SK-MEL-5 (cell line): Measurements from ENCODE around the gene GPR161. TPM values are rescaled to one million over a fixed set of nuclear protein-coding genes. Genes with fewer than 3 reads are reported as not detected.
"Not testable (repeated sequence)": the region's sequence is repeated elsewhere in the genome, so short reads cannot be mapped to it uniquely, and the experiment has no call there.

Experiments used
- DNase-seq: peaks from one replicate; pipeline ENCODE4 v3.0.0-alpha.2; 2016; ENCODE audit warnings: low read depth, low spot score
- in situ Hi-C: cut with HindIII; loops from 2 replicates; pipeline ENCODE4 v1.10.0; 2016; ENCODE audit warnings: low sequenced_read_pairs, high pct_unique_total_duplicates, low pct_unique_long_range_greater_than_20kb
- total RNA-seq: library from RNA; depleted of rRNA; stranded (reverse); fragments of >200 nt; shearing (Covaris generic); gene quantifications from 2 replicates; pipeline ENCODE4 v1.2.3, GENCODE V29; 2014

The GPR161 gene
- total RNA-seq, 1 experiment from 2014 or later = 38.2 TPM

DNA sequence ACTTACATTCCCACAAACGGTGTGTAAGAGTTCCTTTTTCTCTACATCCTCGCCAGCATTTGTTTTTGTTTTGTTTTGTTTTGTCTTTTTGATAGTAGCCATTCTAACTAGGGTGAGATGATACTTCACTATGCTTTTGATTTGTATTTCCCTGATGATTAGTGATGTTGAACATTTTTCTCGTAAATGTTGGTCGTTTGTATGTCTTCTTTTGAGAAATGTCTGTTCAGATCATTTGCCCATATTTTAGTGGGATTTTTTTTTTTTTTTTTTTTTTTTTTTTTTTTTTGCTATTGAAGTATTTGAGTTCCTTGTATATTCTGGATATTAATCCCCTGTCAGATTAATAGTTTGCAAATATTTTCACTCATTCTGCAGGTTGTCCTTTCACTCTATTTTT is 19.2 kb upstream of the GPR161 start:
- DNase-seq = no peak
- in situ Hi-C loops = no loop called here

DNA sequence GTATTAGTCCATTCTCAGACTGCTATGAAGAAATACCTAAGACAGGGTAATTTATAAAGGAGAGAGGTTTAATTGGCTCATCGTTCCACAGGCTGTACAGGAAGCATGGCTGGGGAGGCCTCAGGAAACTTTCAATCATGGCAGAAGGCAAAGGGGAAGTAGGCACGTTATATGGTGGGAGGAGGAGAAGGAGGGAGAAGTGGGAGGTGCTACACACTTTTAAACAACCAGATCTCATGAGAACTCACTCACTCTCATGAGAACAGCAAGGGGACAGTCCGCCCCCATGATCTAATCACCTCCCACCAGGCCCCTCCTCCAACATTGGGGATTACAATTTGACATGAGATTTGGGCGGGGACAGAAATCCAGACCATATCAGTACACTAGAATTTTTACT is 18.0 kb upstream of the GPR161 start:
- in situ Hi-C loops, DNase-seq: not testable (repeated sequence)

DNA sequence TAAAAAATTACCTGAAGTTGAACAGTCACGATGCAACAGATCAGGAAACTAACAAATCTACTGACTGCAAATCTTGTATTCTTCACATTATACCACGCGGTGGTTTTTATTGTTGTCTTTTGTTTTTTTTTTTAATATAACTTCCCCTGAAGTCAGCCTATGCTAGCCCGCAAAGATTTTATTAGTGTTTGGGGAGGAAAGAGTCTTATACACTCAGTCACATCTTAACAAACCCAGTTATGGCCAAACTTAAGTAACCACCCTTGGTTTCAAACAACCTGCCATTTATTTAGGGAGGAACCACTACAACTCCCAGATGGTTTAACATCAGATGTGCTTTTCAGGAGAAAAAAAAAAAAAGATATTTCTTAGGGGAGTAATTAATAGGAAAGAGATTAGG is 15.2 kb upstream of the GPR161 start:
- in situ Hi-C loops = no loop called here
- no peak for DNase-seq

DNA sequence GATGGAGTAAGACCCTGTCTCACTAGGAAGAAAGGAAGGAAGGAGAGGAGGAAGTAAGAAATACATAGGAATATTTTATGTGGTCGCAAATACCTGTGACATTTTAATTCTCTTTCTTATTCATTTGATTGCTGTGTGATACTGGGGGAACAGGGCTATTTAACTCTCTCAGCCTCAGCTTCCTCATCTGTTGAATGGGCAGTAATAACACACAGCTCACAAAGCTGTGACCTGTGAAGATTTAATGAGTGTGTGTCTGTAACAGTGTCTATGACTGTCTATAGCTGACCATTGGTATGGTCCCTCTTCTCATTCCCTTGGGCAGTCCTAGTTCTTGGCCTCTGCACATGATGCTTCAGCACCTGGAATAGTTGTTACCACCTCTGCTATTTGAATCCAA is 13.6 kb upstream of the GPR161 start:
- in situ Hi-C loops = no loop called here

DNA sequence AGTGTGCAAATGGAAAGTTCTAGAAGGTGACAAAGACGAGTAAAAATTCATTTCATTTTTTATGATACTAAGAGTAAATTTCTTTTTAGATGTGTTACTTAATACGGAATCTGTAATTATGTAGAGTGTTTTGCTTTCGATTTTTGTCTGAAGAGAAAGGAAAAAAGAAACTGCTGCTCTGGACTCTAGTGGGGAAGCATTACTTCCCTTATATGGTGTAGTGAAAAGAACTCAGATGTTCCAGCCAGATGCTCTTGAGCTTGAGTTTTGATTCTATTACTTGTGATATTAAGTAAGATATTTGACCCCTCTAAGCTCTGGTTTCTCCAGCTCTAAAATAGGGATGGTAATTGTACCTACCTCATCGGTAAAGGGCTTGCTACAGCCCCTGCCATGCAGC is 12.2 kb upstream of the GPR161 start:
- in situ Hi-C loops = no loop called here
- DNase-seq = no peak

More for the DNA sequence above, 13.6 kb upstream of the GPR161 start:
- DNase-seq = no peak

DNA sequence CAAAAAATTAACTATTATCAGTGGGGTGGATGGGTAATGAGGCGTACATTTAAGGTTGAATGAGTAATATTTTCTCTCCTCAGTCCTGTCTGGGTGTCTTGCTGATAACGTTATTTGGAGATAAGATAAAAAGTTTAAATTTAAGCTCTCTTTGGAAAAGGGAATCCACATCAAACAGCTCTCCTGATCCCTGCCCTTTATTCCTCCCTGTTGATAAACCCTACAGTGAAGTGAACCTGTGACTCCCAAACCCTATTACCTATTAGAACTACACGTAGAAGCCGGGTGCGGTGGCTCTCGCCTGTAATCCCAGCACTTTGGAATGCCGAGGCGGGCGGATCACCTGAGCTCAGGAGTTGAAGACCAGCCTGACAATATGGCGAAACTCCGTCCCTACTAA is 9.9 kb upstream of the GPR161 start:
- DNase-seq = no peak
- in situ Hi-C loops = no loop called here

DNA sequence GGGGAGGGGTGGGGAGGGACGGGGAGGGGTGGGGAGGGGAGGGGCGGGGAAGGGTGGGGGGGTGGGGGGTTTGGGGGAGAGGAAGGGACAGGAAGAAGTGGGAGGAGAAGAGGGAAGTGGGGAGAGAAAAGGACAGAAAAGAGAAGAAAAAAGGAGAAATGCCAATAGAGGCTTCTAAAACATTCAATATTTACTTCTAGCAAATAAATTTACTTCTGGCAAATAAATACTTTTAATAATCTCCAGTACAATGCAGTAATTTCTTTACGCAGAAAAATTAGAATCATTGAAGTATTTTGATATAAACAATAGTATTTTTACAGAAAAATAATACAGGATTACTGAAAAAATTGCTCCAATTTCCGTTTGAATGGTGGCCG is 9.4 kb upstream of the GPR161 start:
- in situ Hi-C loops = no loop called here
- DNase-seq = no peak

DNA sequence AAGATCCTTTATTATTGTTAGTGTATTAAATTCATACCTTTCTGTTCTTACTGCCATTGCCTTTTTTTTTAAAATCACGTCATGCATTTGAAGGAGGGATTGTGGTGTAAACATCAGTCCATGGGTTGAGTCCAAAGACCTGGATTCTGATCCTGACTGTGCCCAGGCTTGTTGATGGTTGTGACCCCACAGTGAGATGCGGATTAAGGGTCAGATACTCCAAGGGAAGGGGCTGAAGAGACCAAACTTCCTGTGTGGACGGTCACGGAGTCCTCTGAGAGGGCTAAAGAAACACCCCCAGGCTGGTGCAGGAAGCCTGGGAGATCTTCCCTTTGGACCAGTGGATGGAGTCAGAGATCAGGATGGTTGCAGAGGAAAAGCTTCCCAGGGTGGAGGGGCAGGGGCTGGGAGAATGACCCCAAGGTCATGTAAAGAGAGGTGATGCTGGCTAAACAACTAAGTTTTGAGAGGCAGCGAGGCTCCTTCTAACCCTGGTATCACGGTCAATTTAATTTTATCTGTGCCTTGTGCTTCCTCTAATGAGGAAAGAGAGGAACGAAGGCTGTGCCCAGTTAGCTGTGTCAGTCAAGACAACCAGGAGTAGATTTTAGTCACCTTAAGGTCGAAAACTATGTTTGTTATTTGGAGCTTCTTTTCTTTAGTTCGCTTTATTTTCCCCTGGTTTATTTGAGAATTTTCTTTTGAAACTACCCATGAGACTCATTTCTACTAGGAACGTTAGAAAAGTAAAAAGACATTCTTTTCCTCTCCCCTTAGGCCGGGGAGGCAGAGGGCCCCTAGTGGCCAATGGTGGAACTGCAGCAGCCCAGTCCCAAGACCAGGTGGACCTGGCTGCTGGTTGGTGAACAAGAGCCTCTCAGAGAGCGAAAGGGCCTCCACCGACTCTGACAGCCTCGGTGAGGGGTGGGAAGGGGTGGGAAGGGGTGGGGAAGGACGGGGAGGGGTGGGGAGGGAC is 8.7 kb upstream of the GPR161 start:
- peak; percentile 92 for DNase-seq
- in situ Hi-C loops = no loop called here

DNA sequence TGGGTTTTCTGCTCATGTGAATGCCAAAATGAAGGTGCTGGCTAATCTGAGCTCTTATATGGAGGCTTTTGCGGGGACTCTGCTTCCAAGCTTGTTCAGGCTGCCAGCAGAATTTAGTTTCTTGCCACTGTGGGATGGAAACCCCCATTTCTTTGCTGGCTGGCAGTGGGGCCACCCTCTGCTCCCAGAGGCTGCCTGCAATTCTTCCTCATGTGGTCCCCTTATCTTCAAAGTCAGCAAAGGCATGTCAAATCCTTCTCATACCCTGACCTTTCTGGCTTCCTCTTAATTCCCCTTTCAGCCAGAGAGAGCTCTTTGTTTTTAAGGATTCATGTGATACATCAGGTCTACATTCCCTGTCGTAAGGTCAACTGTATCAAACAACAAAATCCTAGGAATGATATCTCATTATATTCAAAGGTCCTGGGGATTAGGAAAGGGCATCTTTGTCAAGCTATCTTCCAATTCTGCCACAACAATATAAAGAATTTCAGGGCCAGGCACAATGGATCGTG is 5.2 kb upstream of the GPR161 start:
- in situ Hi-C loops = no loop called here
- peak; percentile 97 for DNase-seq

DNA sequence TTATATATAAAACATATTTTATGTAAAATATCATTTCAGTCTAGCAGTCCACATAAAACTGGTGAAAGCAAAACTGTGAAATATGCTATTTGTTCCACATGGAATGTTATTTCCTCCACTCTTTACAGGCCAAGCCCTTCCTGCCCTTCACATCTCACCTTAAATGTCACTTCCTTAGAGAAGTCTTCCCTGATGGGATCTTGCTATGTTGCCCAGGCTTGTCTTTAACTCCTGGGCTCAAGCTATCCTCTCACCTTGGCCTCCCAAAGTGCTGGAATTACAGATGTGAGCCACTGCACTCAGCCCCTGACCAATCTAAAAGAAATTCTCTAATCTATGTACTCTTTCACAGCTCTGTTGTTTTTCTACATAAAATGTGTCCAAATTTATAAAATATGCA is 2.3 kb upstream of the GPR161 start:
- in situ Hi-C loops = no loop called here
- no peak for DNase-seq

DNA sequence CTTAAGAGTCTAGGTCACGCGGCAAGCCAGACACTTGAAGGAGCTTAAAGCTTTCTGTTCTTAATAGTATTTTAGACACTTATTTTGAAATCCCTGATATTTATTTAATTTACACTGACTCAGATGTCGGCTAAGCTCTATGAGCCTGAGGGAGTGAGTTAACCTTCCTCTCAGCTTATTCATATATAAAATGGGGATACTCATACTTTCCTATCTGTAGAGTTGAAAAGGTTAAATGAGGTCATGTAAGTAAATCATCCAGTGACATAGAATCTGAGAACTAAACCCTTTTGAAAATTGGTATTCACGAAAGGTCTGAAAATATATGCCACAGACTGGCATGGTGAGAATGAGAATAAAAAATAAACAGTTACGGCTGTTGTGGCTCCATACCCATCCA is 1.4 kb upstream of the GPR161 start:
- in situ Hi-C loops = no loop called here
- no peak for DNase-seq

DNA sequence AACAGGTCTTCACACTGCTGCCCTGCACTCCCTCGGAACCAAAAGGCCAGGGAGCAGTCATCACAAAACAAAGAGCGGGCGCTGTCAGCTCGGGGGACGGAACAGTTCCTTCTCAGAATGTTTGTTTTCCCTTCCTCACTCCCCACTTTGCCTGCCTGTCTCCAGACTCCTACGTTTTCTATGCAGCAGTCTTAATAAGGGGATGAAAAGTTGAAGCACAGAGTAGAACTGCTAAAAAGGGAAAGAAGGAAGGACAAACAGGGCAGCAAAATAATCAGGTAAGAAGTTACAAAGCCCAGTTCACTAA is 738 bp upstream of the GPR161 start:
- peak; percentile 32 for DNase-seq
- in situ Hi-C loops = no loop called here

DNA sequence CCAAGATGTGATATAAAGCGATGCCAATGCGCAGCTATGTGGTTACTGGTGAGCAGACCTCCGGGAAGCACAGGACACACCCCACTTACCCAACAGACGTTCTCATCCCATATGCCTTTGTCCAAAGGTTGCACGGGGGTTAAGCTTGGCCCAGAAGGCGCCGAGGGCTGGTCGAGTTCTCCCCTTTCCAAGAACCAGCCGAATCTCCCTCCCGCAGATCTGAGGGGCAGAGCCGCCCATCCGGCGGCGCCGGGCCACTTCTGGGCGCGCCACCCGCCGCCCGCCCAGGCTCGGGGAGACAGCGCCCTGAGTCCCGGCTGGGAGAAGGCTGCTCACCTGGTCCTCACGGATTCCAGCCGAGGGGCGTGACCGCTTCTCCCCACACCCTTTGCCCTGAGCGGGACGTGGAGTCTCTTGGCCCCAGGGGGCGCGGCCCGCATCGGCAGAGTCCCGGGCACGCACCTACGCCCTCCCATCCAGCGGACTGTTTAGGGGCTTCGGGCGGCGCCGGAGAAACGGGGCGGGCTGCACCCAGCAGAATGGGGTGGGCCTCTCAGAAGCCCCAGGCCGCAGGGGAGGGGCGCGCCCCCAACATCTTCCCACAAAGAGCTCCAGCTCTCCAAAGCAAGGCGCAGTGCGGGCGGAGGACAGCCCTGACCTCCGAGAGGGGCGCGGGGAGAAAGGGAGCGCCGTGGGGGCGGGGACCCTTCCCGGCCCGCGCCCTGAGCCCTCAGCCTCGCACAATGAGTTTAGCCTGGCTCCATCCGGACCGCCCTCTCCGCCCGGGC is 615 bp downstream of the GPR161 start:
- in situ Hi-C loops = no loop called here
- peak; percentile 22 for DNase-seq

DNA sequence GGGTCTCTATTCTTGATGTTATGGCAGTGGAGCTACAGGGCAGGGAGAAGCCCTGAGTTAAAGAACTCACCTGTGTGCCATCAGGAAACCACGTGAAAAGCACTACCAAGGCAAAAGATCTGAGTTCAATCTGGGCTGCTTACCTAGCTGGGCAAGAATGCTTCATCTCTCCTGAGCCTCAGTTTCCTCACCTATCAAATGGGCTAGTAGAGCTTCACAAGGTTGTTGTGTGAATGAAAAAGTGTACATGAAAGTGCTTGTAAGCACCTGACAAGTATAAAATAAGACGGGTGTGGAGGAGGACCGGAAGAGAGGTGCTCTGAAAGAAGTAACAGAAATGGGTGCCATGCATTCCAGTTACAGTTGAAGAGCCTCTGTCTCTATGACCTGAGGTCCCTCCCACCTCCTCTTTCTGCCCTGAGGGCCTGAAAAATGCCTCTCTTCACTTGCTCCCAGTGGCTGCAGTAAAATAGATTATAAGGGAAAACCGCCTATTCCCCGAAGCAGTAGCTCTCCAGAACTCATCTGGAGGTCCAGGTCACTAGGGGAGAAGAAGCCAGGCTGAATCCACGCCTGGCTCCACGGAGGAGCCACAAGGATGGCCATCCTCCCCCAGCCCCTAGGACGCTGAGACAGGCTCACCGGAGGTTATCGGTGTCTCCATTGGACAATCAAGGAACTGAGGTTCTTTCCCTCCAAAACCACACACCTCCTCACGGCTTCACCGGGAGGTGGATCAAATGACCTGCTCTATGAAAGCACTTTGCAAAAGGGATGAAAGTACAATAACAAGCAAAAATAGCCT is 1.4 kb downstream of the GPR161 start:
- in situ Hi-C loops = no loop called here

DNA sequence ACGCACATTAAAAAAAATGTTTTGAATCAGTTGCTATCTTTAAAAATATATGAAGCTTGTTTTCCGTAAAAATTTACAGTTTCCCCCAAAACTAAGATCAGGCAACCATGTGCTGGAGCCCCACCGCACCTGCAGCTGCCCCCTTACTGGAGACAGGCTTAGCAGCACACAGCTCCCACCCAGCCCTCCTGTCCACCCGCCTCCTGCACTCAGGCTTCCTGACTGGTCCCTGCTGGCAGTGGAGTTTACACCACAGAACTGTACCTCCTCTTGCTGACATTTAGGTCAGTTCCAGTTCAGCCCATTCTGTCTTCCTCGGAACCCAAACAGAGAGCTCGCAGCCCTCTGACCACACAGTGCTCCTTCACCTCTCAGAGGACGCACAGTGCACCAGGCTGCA is 2.1 kb downstream of the GPR161 start:
- DNase-seq = no peak
- in situ Hi-C loops = no loop called here

More for the DNA sequence above, 1.4 kb downstream of the GPR161 start:
- DNase-seq = peak; percentile 24

DNA sequence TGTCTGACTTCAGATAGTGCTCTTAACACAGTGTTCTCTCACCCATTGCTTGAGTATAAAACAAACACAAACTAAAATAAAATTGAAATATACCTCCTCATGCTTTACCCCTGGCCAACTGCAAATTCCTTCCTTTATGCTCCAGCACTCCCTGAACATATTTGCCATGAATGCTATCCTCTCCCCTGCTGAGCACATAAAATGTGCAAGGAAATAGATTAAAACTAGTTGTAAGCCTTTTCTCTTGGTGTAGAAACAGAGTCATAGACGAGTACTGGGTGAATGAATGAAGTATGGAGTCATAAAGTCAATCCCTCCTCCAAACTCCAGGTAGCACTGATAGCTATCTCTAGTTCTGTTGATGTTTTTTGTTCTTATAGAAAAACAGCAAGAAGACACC is 2.6 kb downstream of the GPR161 start:
- in situ Hi-C loops = no loop called here

DNA sequence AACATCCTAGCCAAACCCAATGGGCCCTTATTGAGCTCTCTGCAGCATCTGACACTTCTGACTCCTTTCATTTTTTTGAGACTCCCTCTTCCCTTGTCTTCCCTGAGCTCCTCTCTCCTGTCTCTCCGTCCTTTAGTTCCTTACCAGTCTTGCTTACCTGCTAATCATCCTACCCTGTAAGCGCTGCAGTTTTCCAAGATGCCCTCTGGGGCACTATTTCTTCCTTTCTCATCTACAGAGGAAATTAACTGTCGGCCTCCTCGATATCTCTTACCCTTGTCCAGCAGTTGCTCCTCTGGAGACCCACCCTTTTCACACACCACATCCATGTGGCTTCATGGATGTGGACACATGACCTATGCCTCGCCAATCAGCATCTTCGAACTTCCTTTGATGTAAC is 6.8 kb downstream of the GPR161 start:
- in situ Hi-C loops = no loop called here
- peak; percentile 20 for DNase-seq

More for the DNA sequence above, 2.6 kb downstream of the GPR161 start:
- no peak for DNase-seq

DNA sequence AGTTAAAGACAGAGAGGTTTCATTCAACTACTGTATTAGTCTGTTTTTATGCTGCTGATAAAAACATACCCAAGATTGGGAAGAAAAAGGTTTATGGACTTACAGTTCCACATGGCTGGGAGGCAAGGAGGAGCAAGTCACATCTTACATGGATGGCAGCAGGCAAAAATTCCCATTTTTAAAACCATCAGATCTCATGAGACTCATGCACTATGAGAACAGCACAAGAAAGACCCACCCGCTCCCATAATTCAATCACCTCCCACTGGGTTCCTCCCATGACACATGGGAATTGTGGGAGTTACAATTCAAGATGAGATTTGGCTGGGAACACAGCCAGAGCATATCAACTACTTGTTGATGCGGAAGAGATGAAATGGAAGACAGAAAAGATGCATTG is 9.2 kb downstream of the GPR161 start:
- DNase-seq = no peak
- in situ Hi-C loops = no loop called here
